K562 (cell line): Measurements from ENCODE around the gene NRG3. TPM values are rescaled to one million over a fixed set of nuclear protein-coding genes. Genes with fewer than 3 reads are reported as not detected.

Experiments
- ATAC-seq: fragments of 200-7000 bp; cut with Tn5 transposase; 3 replicates; pipeline ENCODE4 v1.9.1; 2020; ENCODE audit warnings: moderate library complexity
- BruUV-seq: library from RNA; stranded (reverse); fragments of 400-500 nt; replicated peaks from 2 replicates; lab custom pipeline; 2021; lab: Mats Ljungman, UMichigan
- CTCF ChIA-PET: fragments of 300-600 bp; formaldehyde crosslinking; extraction: SDS; loops from one replicate; lab custom pipeline; 2021; ENCODE audit warnings: low intra/inter-chr PET ratio; lab: Yijun Ruan, JAX
- POLR2A ChIA-PET: fragments of 300-600, 350-650 bp; sonication (Branson Sonifier 250); formaldehyde crosslinking; extraction: SDS; loops from one replicate; lab custom pipeline; 2021; ENCODE audit warnings: antibody characterized with exemption, inconsistent platforms; lab: Yijun Ruan, JAX
- DNase-seq, 4 experiments: peaks; one replicate each; pipeline versions ENCODE4 v3.0.0 to v3.0.0-alpha.2; 2011 to 2018; ENCODE audit warnings: low spot score in 3 of 4, mixed read lengths in 3 of 4; ENCODE audit errors: extremely low read depth in 1 of 4
- FAIRE-seq: peaks from 2 replicates; lab custom pipeline; 2011; peaks lifted over from hg19 to GRCh38; lab: Jason Lieb, UNC
- H2AFZ ChIP-seq: 2 replicates; pipeline ENCODE4 v1.6.0; 2011; ENCODE audit warnings: low read depth, low read length, control low read depth, inconsistent platforms
- H3K27ac ChIP-seq: fragments of 200-600 bp; 3 replicates; pipeline ENCODE4 v1.8.0; 2011; ENCODE audit warnings: low read depth, mild to moderate bottlenecking, control low read depth, inconsistent platforms, low read length, moderate library complexity, mixed read lengths; ENCODE audit errors: extremely low read depth
- H3K27me3 ChIP-seq, 2 experiments: fragments of 300-600 bp in 1 of 2; 2 replicates in 1 of 2; 3 replicates in 1 of 2; pipeline versions ENCODE4 v1.6.0 to v1.8.0; 2011; ENCODE audit warnings: inconsistent platforms in 2 of 2, low read length in 2 of 2, mild to moderate bottlenecking in 1 of 2, mixed read lengths in 1 of 2, moderate library complexity in 1 of 2; ENCODE audit not compliant: control insufficient read depth in 2 of 2, insufficient read depth in 2 of 2
- H3K36me3 ChIP-seq: fragments of 300-600 bp; 3 replicates; pipeline ENCODE4 v1.8.0; 2011; ENCODE audit warnings: mild to moderate bottlenecking, low read length, inconsistent platforms; ENCODE audit not compliant: control insufficient read depth, insufficient read depth
- H3K4me1 ChIP-seq, 2 experiments: fragments of 200-600 bp in 1 of 2; replicated peaks in 1 of 2; 2 replicates in 1 of 2; 3 replicates in 1 of 2; pipeline versions ENCODE4 v1.5.1 to v1.8.0; 2011; ENCODE audit warnings: inconsistent platforms in 2 of 2, low read length in 2 of 2, mild to moderate bottlenecking in 1 of 2, mixed read lengths in 1 of 2, moderate library complexity in 1 of 2; ENCODE audit not compliant: control insufficient read depth in 2 of 2, insufficient read depth in 2 of 2
- H3K4me2 ChIP-seq: 2 replicates; pipeline ENCODE4 v1.6.1; 2011; ENCODE audit warnings: low read length, control low read depth, inconsistent platforms, mixed read lengths; ENCODE audit not compliant: insufficient read depth
- H3K4me3 ChIP-seq: fragments of 200-600 bp; sonication (generic), shearing (Covaris generic); 2 replicates; pipeline ENCODE4 v1.5.1; 2016; ENCODE audit warnings: control low read depth, inconsistent platforms
- H3K79me2 ChIP-seq: fragments of 200-600 bp; 3 replicates; pipeline ENCODE4 v1.8.0; 2011; ENCODE audit warnings: low read length, inconsistent platforms; ENCODE audit not compliant: control insufficient read depth, insufficient read depth
- H3K9ac ChIP-seq, 2 experiments: 2 replicates each; pipeline versions ENCODE4 v1.6.0 to v1.6.1; 2011; ENCODE audit warnings: low read depth in 2 of 2, low read length in 2 of 2, control low read depth in 1 of 2, inconsistent platforms in 1 of 2, mild to moderate bottlenecking in 1 of 2, mixed read lengths in 1 of 2; ENCODE audit not compliant: insufficient read depth in 1 of 2
- H3K9me1 ChIP-seq: one replicate; pipeline ENCODE4 v1.6.0; 2011; ENCODE audit warnings: inconsistent platforms, mild to moderate bottlenecking, low read length, moderate library complexity; ENCODE audit not compliant: control insufficient read depth, insufficient read depth
- H3K9me3 ChIP-seq: replicated peaks from 2 replicates; pipeline ENCODE4 v1.5.1; 2011; ENCODE audit warnings: low read depth, low read length, inconsistent platforms; ENCODE audit not compliant: control insufficient read depth, insufficient read depth
- H4K20me1 ChIP-seq: replicated peaks from 2 replicates; pipeline ENCODE4 v1.6.1; 2011; ENCODE audit warnings: low read length, inconsistent platforms, mixed read lengths; ENCODE audit not compliant: control insufficient read depth, insufficient read depth
- BRCA1 ChIP-seq, 2 experiments: fragments of 450-650 bp in 1 of 2; sonication (generic) in 1 of 2; formaldehyde crosslinking in 1 of 2; IDR thresholded peaks; 2 replicates each; pipeline versions ENCODE4 v1.5.0 to v1.6.1; 2017 to 2020; ENCODE audit warnings: mild to moderate bottlenecking in 1 of 2, missing genetic modification reagents in 1 of 2
- CHD7 ChIP-seq: fragments of 200-600 bp; sonication (generic); IDR thresholded peaks from one replicate; pipeline ENCODE4 v1.6.1; 2012; ENCODE audit warnings: mild to moderate bottlenecking, low read depth, low read length, inconsistent platforms
- DACH1 ChIP-seq: fragments of 450-650 bp; IDR thresholded peaks from 2 replicates; pipeline ENCODE4 v1.6.1; 2018; ENCODE audit not compliant: partially characterized antibody
- DPF2 ChIP-seq: fragments of 450-650 bp; IDR thresholded peaks from 2 replicates; pipeline ENCODE4 v1.6.1; 2016
- ELF4 ChIP-seq: fragments of 450-650 bp; formaldehyde crosslinking; IDR thresholded peaks from 2 replicates; pipeline ENCODE4 v1.4.0; 2022; ENCODE audit warnings: missing genetic modification characterization
- LEF1 ChIP-seq: fragments of 450-650 bp; IDR thresholded peaks from 2 replicates; pipeline ENCODE4 v1.6.1; 2016; ENCODE audit warnings: mild to moderate bottlenecking
- NEUROD1 ChIP-seq: fragments of 150-350 bp; IDR thresholded peaks from 2 replicates; pipeline ENCODE4 v1.6.1; 2014; ENCODE audit warnings: borderline replicate concordance, low read length, low read depth; ENCODE audit not compliant: partially characterized antibody
- ZBTB17 ChIP-seq: fragments of 450-650 bp; formaldehyde crosslinking; IDR thresholded peaks from 2 replicates; pipeline ENCODE4 v1.4.0; 2020; ENCODE audit warnings: mild to moderate bottlenecking
- ZNF354B ChIP-seq: fragments of 250-450 bp; sonication (Bioruptor Pico); IDR thresholded peaks from 2 replicates; pipeline ENCODE4 v1.4.0; 2020
- ZNF699 ChIP-seq: fragments of 250-450 bp; sonication (Bioruptor Pico); IDR thresholded peaks from 2 replicates; pipeline ENCODE4 v1.8.0; 2021; ENCODE audit warnings: mild to moderate bottlenecking, moderate library complexity; ENCODE audit not compliant: insufficient replicate concordance
- WGBS: fragments of 100-300 bp; shearing (Covaris generic); methylation state at CpG from one replicate; pipeline ENCODE4 v1.1.6; 2016; ENCODE audit warnings: low coverage, mixed read lengths; ENCODE audit not compliant: insufficient coverage; ENCODE audit errors: missing lambda C conversion rate; 5-methylcytosine and 5-hydroxymethylcytosine counted together
- in situ Hi-C: fragments of 300-500 bp; cut with MboI; formaldehyde crosslinking; loops from 4 replicates; pipeline ENCODE4 v1.15.0; 2018; ENCODE audit warnings: inconsistent platforms, mixed read lengths
- intact Hi-C: fragments of 100-400 bp; cut with micrococcal nuclease; formaldehyde crosslinking; loops from 2 replicates; pipeline ENCODE4 v1.14.2; 2022
- polyA plus RNA-seq, 8 experiments: library from polyadenylated mRNA; depleted of rRNA in 4 of 8; stranded (reverse) in 5 of 8; unstranded in 3 of 8; fragments of >200 nt; fragmentation: Nextera tagmentation in 2 of 8; fragmentation: Illumina TruSeq in 1 of 8; extraction: Ambion mirVana in 2 of 8; extraction: Trizol in 1 of 8; gene quantifications; 2 replicates each; pipeline versions ENCODE4 v1.2.1 to v1.2.3, GENCODE V29; 2011 to 2014; ENCODE audit warnings: inconsistent platforms in 1 of 8, missing spikeins in 1 of 8
- total RNA-seq, 7 experiments: library from RNA; depleted of rRNA in 6 of 7; stranded (reverse); fragments of >200 nt in 6 of 7; fragmentation: Illumina TruSeq in 2 of 7; extraction: Trizol in 2 of 7; gene quantifications; 2 replicates each; pipeline versions ENCODE4 v1.2.1 to v1.2.3, GENCODE V29; 2011 to 2021; ENCODE audit warnings: low replicate concordance in 1 of 7

Gene NRG3
- total and polyA plus RNA-seq, 9 of the 15 experiments (the other 6 are each of a cell fraction or from before 2014, with no cell fraction given): not detected

- Histone ChIP-seq H3K4me3 (no peak overlapping the region), H3K9me3 (0 out of 2 replicates have a peak, but pooled peaks cover 3% of the 10 kb centered on the region), H3K4me1 (no peaks in the 10 kb centered on the region), H3K4me2 (no peak overlapping the region), H3K36me3 (no peaks in the 10 kb centered on the region), H3K27me3 (no peaks in the 10 kb centered on the region), H4K20me1 (no peaks in the 10 kb centered on the region)
- CTCF ChIA-PET: no interaction called here
- DNase-seq (no peak), ATAC-seq (no peak)
- intact Hi-C loops: no loop called here
- no TSS peak for BruUV-seq
- TF ChIP-seq LEF1 (no peak), DPF2 (no peak), NEUROD1 (no peak), BRCA1 (IDR thresholded peaks at IDR 0.05) (no peak), BRCA1 (CRISPR knock-in tag; IDR thresholded peaks at IDR 0.05) (no peak), ELF4 (no peak), ZBTB17 (no peak), ZNF354B (CRISPR knock-in tag) (no peak), CHD7 (no peak), ZNF699 (no peak), DACH1 (no peak)
- TF ChIP-seq, all 486 proteins: peak for 0
- no peak for FAIRE-seq
- Histone ChIP-seq H3K9me1 (no peaks in the 10 kb centered on the region), H2AFZ (no peak overlapping the region), H3K27ac (no peak overlapping the region), H3K9ac (no peak overlapping the region), H3K79me2 (no peaks in the 10 kb centered on the region)
- in situ Hi-C loops: no loop called here
- POLR2A ChIA-PET: no interaction called here
- WGBS: 0% methylated on average over 2 of the region's 2 CpGs
These were observed 331.8 kb downstream of the NRG3 start for GRCh38 chr10:82206831-82207230.
